Panc1 (cell line): Measurements from ENCODE around the gene INAFM2.

Source experiments
- POLR2AphosphoS5 ChIP-seq: IDR thresholded peaks from 2 replicates; pipeline ENCODE4 v1.6.1; 2012; ENCODE audit warnings: mild to moderate bottlenecking, low read depth, low read length, moderate library complexity
- TF ChIP-seq, protein P1 (sequence below): fragments of 450-650 bp; IDR thresholded peaks from 2 replicates; pipeline ENCODE4 v1.5.1; 2017; ENCODE audit warnings: mild to moderate bottlenecking

DNA sequence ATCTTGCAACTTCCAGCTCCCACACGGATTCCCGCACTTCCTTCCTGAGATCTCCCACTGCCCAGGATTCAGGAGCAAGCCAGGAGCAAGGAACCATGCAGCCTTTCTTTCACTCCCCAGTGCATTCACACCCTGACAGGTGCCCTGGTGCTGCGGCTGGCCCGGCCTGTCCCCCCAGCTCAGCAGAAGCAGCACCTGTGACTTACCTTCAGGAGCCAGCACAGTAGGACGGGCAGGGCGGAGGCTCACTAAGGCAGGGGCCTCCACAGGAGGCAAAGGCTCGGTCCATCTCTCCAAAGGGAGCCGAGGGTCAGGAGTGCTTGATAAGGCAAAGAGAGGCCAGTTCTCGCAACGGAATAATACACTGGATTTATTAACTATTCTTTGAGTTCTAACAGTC lies 45.5 kb upstream of the INAFM2 start:
- TF ChIP-seq, protein P1, sequence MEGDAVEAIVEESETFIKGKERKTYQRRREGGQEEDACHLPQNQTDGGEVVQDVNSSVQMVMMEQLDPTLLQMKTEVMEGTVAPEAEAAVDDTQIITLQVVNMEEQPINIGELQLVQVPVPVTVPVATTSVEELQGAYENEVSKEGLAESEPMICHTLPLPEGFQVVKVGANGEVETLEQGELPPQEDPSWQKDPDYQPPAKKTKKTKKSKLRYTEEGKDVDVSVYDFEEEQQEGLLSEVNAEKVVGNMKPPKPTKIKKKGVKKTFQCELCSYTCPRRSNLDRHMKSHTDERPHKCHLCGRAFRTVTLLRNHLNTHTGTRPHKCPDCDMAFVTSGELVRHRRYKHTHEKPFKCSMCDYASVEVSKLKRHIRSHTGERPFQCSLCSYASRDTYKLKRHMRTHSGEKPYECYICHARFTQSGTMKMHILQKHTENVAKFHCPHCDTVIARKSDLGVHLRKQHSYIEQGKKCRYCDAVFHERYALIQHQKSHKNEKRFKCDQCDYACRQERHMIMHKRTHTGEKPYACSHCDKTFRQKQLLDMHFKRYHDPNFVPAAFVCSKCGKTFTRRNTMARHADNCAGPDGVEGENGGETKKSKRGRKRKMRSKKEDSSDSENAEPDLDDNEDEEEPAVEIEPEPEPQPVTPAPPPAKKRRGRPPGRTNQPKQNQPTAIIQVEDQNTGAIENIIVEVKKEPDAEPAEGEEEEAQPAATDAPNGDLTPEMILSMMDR = no peak
- no peak for TF ChIP-seq POLR2AphosphoS5
